K562 (cell line): ENCODE results near the gene PLS1. TPM values are rescaled to one million over a fixed set of nuclear protein-coding genes. Genes with fewer than 3 reads are reported as not detected.

Experiments used
- ATAC-seq: fragments of 200-7000 bp; cut with Tn5 transposase; 3 replicates; pipeline ENCODE4 v1.9.1; 2020; ENCODE audit warnings: moderate library complexity
- BruUV-seq: library from RNA; stranded (reverse); fragments of 400-500 nt; replicated peaks from 2 replicates; lab custom pipeline; 2021; lab: Mats Ljungman, UMichigan
- CTCF ChIA-PET: fragments of 300-600 bp; formaldehyde crosslinking; extraction: SDS; loops from one replicate; lab custom pipeline; 2021; ENCODE audit warnings: low intra/inter-chr PET ratio; lab: Yijun Ruan, JAX
- POLR2A ChIA-PET: fragments of 300-600, 350-650 bp; sonication (Branson Sonifier 250); formaldehyde crosslinking; extraction: SDS; loops from one replicate; lab custom pipeline; 2021; ENCODE audit warnings: antibody characterized with exemption, inconsistent platforms; lab: Yijun Ruan, JAX
- DNase-seq, 4 experiments: peaks; one replicate each; pipeline versions ENCODE4 v3.0.0 to v3.0.0-alpha.2; 2011 to 2018; ENCODE audit warnings: low spot score in 3 of 4, mixed read lengths in 3 of 4; ENCODE audit errors: extremely low read depth in 1 of 4
- FAIRE-seq: peaks from 2 replicates; lab custom pipeline; 2011; peaks lifted over from hg19 to GRCh38; lab: Jason Lieb, UNC
- H2AFZ ChIP-seq: 2 replicates; pipeline ENCODE4 v1.6.0; 2011; ENCODE audit warnings: low read depth, low read length, control low read depth, inconsistent platforms
- H3K27ac ChIP-seq: fragments of 200-600 bp; 3 replicates; pipeline ENCODE4 v1.8.0; 2011; ENCODE audit warnings: low read depth, mild to moderate bottlenecking, control low read depth, inconsistent platforms, low read length, moderate library complexity, mixed read lengths; ENCODE audit errors: extremely low read depth
- H3K27me3 ChIP-seq, 2 experiments: fragments of 300-600 bp in 1 of 2; 2 replicates in 1 of 2; 3 replicates in 1 of 2; pipeline versions ENCODE4 v1.6.0 to v1.8.0; 2011; ENCODE audit warnings: inconsistent platforms in 2 of 2, low read length in 2 of 2, mild to moderate bottlenecking in 1 of 2, mixed read lengths in 1 of 2, moderate library complexity in 1 of 2; ENCODE audit not compliant: control insufficient read depth in 2 of 2, insufficient read depth in 2 of 2
- H3K36me3 ChIP-seq: fragments of 300-600 bp; 3 replicates; pipeline ENCODE4 v1.8.0; 2011; ENCODE audit warnings: mild to moderate bottlenecking, low read length, inconsistent platforms; ENCODE audit not compliant: control insufficient read depth, insufficient read depth
- H3K4me1 ChIP-seq, 2 experiments: fragments of 200-600 bp in 1 of 2; replicated peaks in 1 of 2; 2 replicates in 1 of 2; 3 replicates in 1 of 2; pipeline versions ENCODE4 v1.5.1 to v1.8.0; 2011; ENCODE audit warnings: inconsistent platforms in 2 of 2, low read length in 2 of 2, mild to moderate bottlenecking in 1 of 2, mixed read lengths in 1 of 2, moderate library complexity in 1 of 2; ENCODE audit not compliant: control insufficient read depth in 2 of 2, insufficient read depth in 2 of 2
- H3K4me2 ChIP-seq: 2 replicates; pipeline ENCODE4 v1.6.1; 2011; ENCODE audit warnings: low read length, control low read depth, inconsistent platforms, mixed read lengths; ENCODE audit not compliant: insufficient read depth
- H3K4me3 ChIP-seq: fragments of 200-600 bp; sonication (generic), shearing (Covaris generic); 2 replicates; pipeline ENCODE4 v1.5.1; 2016; ENCODE audit warnings: control low read depth, inconsistent platforms
- H3K79me2 ChIP-seq: fragments of 200-600 bp; 3 replicates; pipeline ENCODE4 v1.8.0; 2011; ENCODE audit warnings: low read length, inconsistent platforms; ENCODE audit not compliant: control insufficient read depth, insufficient read depth
- H3K9ac ChIP-seq, 2 experiments: 2 replicates each; pipeline versions ENCODE4 v1.6.0 to v1.6.1; 2011; ENCODE audit warnings: low read depth in 2 of 2, low read length in 2 of 2, control low read depth in 1 of 2, inconsistent platforms in 1 of 2, mild to moderate bottlenecking in 1 of 2, mixed read lengths in 1 of 2; ENCODE audit not compliant: insufficient read depth in 1 of 2
- H3K9me1 ChIP-seq: one replicate; pipeline ENCODE4 v1.6.0; 2011; ENCODE audit warnings: inconsistent platforms, mild to moderate bottlenecking, low read length, moderate library complexity; ENCODE audit not compliant: control insufficient read depth, insufficient read depth
- H3K9me3 ChIP-seq: replicated peaks from 2 replicates; pipeline ENCODE4 v1.5.1; 2011; ENCODE audit warnings: low read depth, low read length, inconsistent platforms; ENCODE audit not compliant: control insufficient read depth, insufficient read depth
- H4K20me1 ChIP-seq: replicated peaks from 2 replicates; pipeline ENCODE4 v1.6.1; 2011; ENCODE audit warnings: low read length, inconsistent platforms, mixed read lengths; ENCODE audit not compliant: control insufficient read depth, insufficient read depth
- CCNT2 ChIP-seq: IDR thresholded peaks from 2 replicates; pipeline ENCODE4 v1.6.1; 2011; ENCODE audit warnings: borderline replicate concordance, low read depth, mild to moderate bottlenecking, moderate library complexity, mixed read lengths, low read length; ENCODE audit not compliant: insufficient read length; ENCODE audit errors: extremely low read depth
- FIP1L1 ChIP-seq: fragments of 200-400 bp; formaldehyde crosslinking; IDR thresholded peaks from 2 replicates; pipeline ENCODE4 v1.6.1; 2018; ENCODE audit warnings: mild to moderate bottlenecking, low read depth, low read length; ENCODE audit not compliant: poor library complexity, severe bottlenecking
- HOMEZ ChIP-seq: fragments of 250-450 bp; sonication (Bioruptor Pico); IDR thresholded peaks from 2 replicates; pipeline ENCODE4 v1.4.0; 2020; ENCODE audit warnings: mild to moderate bottlenecking, moderate library complexity
- MTA1 ChIP-seq: fragments of 450-650 bp; IDR thresholded peaks from 2 replicates; pipeline ENCODE4 v1.6.1; 2017; ENCODE audit warnings: borderline replicate concordance
- RBM14 ChIP-seq: fragments of 200-400 bp; formaldehyde crosslinking; IDR thresholded peaks from 2 replicates; pipeline ENCODE4 v1.6.1; 2018; ENCODE audit warnings: low read depth, mild to moderate bottlenecking, low read length, moderate library complexity, borderline replicate concordance; ENCODE audit not compliant: insufficient read depth
- TCF3 ChIP-seq: sonication (generic); formaldehyde crosslinking; IDR thresholded peaks from 2 replicates; pipeline ENCODE4 v1.4.0; 2020; ENCODE audit warnings: mild to moderate bottlenecking, missing genetic modification reagents
- ZFP1 ChIP-seq: fragments of 450-650 bp; formaldehyde crosslinking; IDR thresholded peaks from 2 replicates; pipeline ENCODE4 v1.4.0; 2020; ENCODE audit warnings: mild to moderate bottlenecking, mixed read lengths
- ZNF134 ChIP-seq: fragments of 250-450 bp; sonication (Bioruptor Pico); conservative IDR thresholded peaks from 2 replicates; pipeline ENCODE4 v1.4.0; 2020
- WGBS: fragments of 100-300 bp; shearing (Covaris generic); methylation state at CpG from one replicate; pipeline ENCODE4 v1.1.6; 2016; ENCODE audit warnings: low coverage, mixed read lengths; ENCODE audit not compliant: insufficient coverage; ENCODE audit errors: missing lambda C conversion rate; 5-methylcytosine and 5-hydroxymethylcytosine counted together
- in situ Hi-C: fragments of 300-500 bp; cut with MboI; formaldehyde crosslinking; loops from 4 replicates; pipeline ENCODE4 v1.15.0; 2018; ENCODE audit warnings: inconsistent platforms, mixed read lengths
- intact Hi-C: fragments of 100-400 bp; cut with micrococcal nuclease; formaldehyde crosslinking; loops from 2 replicates; pipeline ENCODE4 v1.14.2; 2022
- polyA plus RNA-seq, 8 experiments: library from polyadenylated mRNA; depleted of rRNA in 4 of 8; stranded (reverse) in 5 of 8; unstranded in 3 of 8; fragments of >200 nt; fragmentation: Nextera tagmentation in 2 of 8; fragmentation: Illumina TruSeq in 1 of 8; extraction: Ambion mirVana in 2 of 8; extraction: Trizol in 1 of 8; gene quantifications; 2 replicates each; pipeline versions ENCODE4 v1.2.1 to v1.2.3, GENCODE V29; 2011 to 2014; ENCODE audit warnings: inconsistent platforms in 1 of 8, missing spikeins in 1 of 8
- total RNA-seq, 7 experiments: library from RNA; depleted of rRNA in 6 of 7; stranded (reverse); fragments of >200 nt in 6 of 7; fragmentation: Illumina TruSeq in 2 of 7; extraction: Trizol in 2 of 7; gene quantifications; 2 replicates each; pipeline versions ENCODE4 v1.2.1 to v1.2.3, GENCODE V29; 2011 to 2021; ENCODE audit warnings: low replicate concordance in 1 of 7
- TF ChIP-seq, protein P1 (sequence below): fragments of 250-450 bp; sonication (Bioruptor Pico); IDR thresholded peaks from 2 replicates; pipeline ENCODE4 v1.5.0; 2021

Gene PLS1
- total and polyA plus RNA-seq, 9 of the 15 experiments (the other 6 are each of a cell fraction or from before 2014, with no cell fraction given), result 6.1 to 21.3 (median 13.0) TPM

- intact Hi-C loops (no loop called here), in situ Hi-C loops (no loop called here)
- no peak for FAIRE-seq
- TF ChIP-seq HOMEZ (CRISPR knock-in tag), result no peak
- TF ChIP-seq ZNF134 (CRISPR knock-in tag), result no peak
- no peak for TF ChIP-seq MTA1
- no peak for TF ChIP-seq ZFP1 (CRISPR knock-in tag)
- TF ChIP-seq TCF3 (CRISPR knock-in tag), result no peak
- TF ChIP-seq, protein P1, sequence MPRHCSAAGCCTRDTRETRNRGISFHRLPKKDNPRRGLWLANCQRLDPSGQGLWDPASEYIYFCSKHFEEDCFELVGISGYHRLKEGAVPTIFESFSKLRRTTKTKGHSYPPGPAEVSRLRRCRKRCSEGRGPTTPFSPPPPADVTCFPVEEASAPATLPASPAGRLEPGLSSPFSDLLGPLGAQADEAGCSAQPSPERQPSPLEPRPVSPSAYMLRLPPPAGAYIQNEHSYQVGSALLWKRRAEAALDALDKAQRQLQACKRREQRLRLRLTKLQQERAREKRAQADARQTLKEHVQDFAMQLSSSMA, result no peak
- no peak for TF ChIP-seq FIP1L1
- no peak for TF ChIP-seq RBM14
- TF ChIP-seq CCNT2, result no peak
- ChIA-PET POLR2A (interaction anchor here (1.0 kb wide), 1 partner anchor 28 kb away, joined by 3 read pairs; no protein-coding TSS in a partner anchor), CTCF (no interaction called here)
- no peak for DNase-seq
- no peaks in the 10 kb centered on the region for H4K20me1 ChIP-seq
- no peak overlapping the region for H2AFZ ChIP-seq
- H3K79me2 ChIP-seq, result no peaks in the 10 kb centered on the region
- H3K4me1 ChIP-seq, result no peaks in the 10 kb centered on the region
- BruUV-seq, result no TSS peak
- no peak overlapping the region for H3K4me3 ChIP-seq
- 61% methylated on average over 5 of the region's 5 CpGs for WGBS
- H3K36me3 ChIP-seq, result no peaks in the 10 kb centered on the region
- ATAC-seq, result no peak
- H3K4me2 ChIP-seq, result no peak overlapping the region
- no peaks in the 10 kb centered on the region for H3K9me3 ChIP-seq
- no peak overlapping the region for H3K9ac ChIP-seq
- no peaks in the 10 kb centered on the region for H3K27me3 ChIP-seq
- H3K27ac ChIP-seq, result no peak overlapping the region
- no peaks in the 10 kb centered on the region for H3K9me1 ChIP-seq
These were observed 50.0 kb downstream of the PLS1 start for GRCh38 chr3:142646020-142646785.
